HG02870 (cell line): Measurements from ENCODE around the gene SREBF2.
A peak's percentile ranks its signal among the peaks of the same experiment; 100 is the strongest.

Source experiments
- ATAC-seq: cut with Tn5 transposase; IDR thresholded peaks from one replicate; pipeline ENCODE4 v1.9.1; 2021; ENCODE audit warnings: mild to moderate bottlenecking, moderate library complexity; ENCODE audit not compliant: unreplicated experiment

SREBF2 gene

DNA sequence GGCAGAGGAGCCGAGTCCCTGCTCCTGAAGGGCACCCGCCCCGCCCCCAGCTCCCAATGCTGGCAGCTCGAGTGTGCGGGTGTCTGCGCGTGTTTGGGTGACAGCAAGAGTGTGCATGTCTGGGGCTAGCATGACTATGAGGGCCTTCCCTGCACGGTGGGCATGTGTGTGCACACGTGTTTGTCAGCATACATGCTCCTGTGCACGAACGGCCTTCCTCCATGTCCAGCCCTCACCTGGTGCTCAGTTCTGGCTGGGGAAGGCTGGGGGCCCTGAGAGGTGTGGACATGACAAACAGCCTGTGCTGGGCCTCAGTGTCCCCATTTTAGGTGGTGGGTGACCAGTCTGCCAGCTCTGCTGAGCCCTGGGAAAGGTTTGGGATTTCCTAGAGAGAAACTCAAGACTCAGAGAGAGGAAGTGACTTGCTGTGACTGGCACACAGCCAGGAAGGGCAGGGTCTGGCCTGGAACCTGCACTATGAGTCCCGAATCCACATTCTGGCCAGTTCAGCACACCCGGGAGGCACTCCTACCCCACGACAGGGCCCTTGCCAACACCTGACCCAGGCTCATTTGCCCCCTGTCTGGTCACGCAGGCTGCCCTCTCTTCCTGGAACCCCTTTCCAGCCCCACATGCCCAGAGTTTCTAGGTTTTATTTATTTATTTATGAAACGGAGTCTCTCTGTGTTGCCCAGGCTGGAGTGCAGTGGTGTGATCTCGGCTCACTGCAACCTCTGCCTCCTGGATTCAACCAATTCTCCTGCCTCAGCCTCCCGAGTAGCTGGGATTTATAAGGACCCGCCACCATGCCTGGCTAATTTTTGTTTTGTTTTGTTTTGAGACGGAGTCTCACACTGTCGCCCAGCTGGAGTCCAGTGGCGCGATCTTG lies 85.2 kb downstream of the SREBF2 start:
- no peak for ATAC-seq

DNA sequence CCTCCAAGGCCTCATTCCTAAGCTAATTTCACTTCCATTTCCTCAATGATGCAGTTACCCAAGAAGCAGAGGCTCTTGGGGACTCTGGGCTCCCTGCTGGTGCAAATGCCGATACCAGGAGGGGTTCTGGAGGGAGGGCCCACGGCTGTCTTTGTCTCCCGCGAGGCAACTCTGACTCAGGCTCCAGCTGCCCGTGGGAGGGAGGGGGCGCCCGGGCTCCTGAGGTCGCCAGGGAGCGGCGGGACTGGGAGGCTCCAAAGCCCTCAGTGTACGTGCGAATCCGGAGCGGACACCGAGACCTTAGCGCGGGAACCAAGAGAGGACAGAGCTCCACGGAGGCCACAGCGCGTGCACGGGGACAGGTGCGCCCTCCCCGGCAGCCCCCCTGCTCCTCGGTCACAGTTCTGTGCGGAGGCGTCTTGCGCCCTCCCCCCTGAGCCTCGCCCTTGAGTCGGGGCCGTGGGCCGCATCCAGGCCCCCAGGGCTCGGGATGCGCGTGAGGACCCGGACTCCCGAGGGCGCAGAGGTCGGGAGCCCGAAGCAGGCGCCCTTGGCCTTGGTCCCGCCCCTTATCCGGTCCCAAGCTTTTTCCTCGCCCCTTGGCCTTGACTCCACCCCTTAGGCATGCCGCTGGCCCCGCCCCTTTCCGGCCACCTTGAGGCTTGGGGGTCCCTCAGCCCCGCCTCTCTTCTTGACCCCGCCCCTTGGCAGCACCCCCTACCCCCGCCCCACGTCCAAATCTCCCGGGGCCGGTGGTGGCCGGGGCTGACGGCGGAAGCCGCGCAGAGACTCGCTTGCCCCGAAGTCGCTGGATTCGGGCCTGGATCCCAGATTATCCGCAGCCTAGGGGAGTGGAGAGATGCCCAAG lies 86.7 kb downstream of the SREBF2 start:
- peak; percentile 52 for ATAC-seq

DNA sequence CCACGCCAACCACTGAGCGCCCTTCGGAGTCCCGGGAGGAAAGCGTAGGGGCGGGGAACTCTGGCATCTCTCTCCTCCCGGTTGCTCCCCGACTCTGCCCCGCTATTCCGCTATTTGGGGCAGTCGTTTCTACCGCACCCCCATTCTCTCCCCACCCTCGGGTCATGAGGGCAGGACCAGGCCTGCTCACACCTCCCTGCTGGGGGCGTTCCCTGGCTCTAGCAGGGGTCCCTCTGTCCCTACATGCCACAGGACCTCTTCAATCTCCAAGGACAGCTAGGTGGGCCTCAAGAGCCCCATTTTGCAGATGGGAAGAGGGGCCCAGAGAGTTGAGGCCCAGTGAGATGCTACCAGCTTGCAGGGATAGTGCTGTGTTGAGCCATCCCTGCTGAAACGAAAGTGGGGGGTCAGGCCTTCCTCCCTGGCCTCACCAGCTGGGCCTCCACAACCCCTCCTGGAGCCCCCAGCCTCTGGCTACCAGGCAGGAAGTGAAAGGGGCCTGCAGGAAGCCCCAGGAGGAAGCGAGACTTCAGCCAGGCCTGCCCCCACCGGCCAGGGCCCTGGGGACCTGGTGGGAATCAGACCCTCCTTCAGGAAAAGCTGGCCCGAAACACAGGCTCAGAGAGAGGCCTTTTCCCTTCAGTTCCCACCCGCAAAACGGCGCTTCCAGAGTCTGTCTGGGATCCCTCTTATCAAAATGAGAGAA lies 87.5 kb downstream of the SREBF2 start:
- no peak for ATAC-seq

DNA sequence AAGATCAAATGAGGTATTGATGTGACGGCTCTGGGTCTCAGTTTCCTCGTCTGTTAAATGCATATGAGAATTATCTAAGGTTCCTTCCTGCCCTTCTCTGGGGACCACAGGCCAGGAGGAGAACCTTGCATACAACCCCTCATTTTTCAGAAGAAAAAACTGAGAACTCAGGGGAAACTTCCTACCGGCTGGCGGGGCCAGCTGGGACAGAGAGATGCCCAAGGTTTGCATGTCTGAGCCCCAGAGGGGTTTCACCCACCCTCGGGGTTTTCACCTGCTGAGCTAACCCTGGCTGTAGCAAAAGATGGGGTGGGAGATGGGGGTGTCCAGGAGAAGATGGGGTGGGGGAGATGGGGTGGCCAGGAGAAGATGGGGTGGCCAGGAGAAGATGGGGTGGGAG lies 89.4 kb downstream of the SREBF2 start:
- ATAC-seq: no peak

DNA sequence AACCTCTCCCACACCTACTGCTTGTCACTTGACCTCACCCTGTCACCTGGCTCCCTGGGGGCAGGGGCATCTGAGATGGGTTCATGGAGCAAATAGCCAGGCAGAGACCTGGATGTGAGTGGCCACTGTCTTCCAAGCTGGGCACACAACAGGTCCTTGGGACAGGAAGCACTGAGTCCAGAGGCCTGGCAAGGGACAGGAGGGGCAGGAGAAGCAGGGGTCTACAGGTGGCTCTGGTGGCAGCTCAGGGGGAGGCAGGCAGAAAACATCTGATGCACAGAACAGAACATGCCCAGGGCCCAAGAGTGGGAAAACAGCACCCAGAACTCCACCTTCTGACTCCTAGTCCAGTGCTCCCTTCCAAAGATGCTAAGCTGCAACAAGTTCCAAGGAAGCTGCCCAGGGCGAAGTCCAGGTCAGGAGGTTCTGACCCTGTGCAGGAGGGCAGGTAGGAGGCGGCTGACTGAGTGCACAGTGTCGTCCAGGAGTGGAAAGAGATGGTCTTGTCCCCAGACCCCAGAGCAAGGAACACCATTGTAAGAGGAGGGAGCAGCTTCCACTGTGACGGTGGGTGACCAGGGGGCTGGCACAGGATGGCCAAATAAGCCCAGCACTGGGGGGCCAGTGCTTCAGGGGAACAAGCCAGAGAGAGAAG lies 90.2 kb downstream of the SREBF2 start:
- ATAC-seq: no peak

DNA sequence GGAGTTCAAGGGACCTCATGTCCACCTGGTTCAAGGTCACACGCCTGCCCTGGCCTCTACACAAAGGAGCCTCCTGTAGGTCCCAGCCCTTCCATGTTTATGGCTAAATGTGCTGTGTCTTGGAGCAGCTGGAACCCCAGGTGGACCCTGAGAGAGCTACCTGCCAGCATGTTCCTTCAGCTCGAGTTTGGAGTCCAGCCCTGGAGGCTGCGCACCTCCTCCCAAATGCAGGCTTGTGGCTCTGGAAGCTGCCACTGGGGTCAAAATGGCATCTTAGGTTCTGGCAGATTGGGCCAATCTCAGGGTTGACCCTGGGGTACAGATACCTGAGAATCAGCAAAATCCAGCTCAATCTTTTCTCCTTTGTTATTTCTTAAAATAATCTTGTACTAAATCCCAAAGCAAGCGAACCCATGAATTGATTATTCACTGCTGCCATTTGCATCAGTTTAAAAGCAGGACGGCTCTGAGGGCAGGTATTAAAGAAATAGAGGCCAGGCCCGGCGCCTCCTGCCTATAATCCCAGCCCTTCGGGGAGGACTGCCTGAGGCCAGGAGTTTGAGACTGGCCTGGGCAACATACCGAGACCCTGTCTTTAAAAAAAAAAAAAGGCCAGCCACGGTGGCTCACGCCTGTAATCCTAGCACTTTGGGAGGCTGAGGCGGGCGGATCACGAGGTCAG lies 90.8 kb downstream of the SREBF2 start:
- no peak for ATAC-seq

DNA sequence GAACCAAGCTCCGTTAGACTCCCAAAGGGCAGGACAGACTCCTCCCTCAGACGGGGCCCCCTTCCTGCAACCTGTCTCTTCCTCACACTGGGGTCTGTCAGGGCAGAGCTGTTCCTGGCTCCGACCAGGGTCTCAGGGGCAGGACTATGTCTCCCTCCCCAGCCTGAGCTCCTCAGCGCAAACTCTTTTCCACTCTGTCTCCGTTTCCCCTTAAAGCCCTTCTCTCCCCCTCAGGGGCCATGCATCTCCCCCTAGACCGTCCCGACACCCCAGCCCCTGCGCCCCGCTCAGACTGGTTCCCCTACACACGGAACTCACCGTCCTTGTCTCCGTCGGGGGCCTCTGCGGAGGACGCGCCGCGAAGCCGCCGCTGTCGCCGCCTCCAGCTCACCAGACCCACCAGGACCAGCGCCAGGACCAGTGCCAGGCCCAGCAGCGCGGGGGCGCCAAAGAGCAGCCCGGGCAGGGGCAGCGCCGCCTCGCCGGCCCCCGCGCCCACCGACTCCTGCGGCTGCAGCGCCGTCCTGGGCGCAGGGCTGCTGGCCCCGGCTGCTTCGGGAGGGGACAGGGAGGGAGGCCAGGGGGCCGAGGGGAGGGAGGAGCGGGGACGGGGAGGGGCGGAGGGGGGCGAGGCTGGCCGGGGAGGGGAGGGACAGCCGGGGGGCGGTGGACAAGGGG lies 93.0 kb downstream of the SREBF2 start:
- no peak for ATAC-seq

DNA sequence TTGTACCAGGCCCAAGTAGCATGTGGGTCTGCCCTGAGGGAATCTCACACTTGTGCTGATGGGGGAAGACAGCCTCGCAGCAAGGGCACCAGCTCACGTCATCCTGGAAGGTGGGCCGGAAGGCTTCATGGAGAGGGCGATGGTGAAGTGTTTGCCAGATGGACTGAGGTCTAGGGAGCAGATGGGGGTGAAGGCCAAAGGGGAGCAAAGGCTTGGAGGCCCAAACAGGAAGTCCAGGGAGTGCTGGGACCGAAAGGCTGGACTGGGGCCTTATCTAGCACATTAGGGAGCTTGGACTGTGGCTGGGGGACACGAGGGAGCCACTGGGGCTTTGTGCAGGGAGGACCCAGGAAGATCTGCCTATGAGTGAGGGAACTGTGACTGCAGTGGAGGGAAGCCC lies 94.9 kb downstream of the SREBF2 start:
- ATAC-seq: no peak

DNA sequence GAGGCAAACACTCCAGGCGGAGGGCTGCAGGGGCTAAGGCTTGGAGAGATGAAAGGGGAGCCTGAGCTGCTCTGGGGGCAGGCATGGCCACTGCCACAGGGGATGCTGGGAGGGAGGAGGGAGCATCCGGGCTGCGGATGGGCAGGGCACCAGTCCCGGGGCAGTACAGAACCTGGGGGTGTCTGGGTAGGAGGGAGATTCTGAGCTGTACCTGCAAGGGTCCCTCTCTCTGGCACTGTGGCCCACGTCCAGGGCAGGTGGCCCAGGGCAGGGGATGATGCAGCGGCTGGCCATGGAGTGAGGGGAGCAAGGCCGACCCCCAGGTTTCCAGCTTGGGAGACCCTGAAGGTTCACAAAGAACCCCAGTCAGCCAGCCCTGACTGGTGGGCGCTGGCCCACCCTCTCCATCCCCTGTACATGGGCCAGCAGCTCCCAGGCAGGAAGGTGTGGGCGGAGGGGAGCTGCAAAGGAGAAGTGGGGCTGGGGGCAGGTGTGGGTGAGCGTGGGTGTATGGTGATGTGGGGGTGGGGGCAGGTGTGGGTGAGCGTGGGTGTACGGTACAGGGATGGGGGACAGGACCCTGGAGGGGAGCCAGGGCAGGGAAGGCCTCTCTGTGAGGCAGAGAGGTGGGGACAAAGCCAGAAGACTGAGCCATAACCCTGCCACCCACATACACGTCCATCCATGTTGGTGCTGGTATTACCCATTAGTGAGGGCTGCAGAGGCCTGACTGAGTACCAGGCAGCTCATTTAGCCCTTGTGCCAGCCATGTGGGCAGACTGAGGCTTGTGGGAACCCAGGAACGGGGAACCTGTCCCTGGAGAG lies 95.9 kb downstream of the SREBF2 start:
- no peak for ATAC-seq

DNA sequence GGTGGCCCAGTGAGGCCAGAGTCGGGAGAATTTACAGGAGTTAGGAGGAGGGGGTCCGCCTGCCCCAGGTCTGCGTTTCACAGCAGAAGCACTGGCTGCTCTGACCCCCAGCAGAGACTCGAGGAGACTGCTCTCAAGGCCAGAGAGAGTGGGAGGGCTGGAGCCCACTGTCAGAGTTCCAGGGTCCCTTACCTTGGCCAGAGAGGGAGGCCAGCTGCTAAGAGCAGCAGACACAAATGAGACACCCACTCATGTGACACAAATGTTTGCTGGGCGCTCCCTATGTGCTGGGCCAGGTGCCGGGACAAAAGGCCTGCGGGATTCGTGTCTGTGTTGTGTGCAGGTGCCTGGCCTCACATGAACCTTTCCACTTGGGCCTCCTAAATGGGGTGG lies 96.5 kb downstream of the SREBF2 start:
- no peak for ATAC-seq

DNA sequence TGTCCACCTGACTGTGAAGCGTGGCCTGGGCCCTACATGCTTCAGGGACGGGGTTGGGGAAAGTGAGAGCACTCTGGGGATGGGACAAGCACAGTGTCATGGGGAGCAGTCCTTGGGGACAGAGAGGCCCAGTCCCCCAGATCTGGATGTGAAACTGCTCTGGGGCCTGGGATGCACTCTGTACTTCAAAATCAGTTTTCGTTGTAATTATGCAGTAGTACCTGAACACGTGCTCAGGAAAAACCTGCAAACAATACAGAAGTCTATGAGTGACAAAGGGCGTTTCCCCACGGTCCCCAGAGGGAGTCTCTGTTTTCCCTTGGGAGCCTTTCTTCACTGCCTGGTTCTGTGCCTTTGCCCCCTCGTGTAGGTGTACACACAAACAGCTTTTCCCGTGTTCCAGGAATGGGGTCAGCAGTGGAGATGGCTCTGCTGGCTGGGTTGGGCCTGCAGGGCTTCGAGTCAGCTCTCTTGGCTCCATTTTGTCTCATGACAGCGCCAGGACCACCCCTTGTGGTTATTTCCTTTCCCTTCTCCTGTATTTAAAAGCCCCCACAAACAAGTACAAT lies 98.9 kb downstream of the SREBF2 start:
- ATAC-seq: no peak

DNA sequence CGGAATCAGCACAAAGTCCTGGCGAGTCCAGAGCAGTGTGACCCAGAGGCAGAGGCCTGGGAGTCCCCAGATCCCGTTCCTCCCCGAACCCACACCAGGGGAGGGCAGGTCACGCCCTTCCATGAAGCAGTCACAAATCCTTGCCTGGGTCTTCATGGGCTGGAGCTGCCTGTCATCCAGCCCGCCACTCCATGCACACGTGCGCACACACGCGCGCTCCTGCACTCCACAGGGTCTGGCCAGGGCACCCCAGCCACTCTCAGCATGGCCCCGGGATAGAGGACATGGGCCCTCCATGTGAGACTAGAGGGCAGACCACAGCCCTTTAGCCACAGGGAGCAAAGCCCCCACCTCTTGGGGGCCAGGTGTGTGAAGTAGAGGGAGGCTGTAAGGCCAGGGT lies 99.4 kb downstream of the SREBF2 start:
- no peak for ATAC-seq

DNA sequence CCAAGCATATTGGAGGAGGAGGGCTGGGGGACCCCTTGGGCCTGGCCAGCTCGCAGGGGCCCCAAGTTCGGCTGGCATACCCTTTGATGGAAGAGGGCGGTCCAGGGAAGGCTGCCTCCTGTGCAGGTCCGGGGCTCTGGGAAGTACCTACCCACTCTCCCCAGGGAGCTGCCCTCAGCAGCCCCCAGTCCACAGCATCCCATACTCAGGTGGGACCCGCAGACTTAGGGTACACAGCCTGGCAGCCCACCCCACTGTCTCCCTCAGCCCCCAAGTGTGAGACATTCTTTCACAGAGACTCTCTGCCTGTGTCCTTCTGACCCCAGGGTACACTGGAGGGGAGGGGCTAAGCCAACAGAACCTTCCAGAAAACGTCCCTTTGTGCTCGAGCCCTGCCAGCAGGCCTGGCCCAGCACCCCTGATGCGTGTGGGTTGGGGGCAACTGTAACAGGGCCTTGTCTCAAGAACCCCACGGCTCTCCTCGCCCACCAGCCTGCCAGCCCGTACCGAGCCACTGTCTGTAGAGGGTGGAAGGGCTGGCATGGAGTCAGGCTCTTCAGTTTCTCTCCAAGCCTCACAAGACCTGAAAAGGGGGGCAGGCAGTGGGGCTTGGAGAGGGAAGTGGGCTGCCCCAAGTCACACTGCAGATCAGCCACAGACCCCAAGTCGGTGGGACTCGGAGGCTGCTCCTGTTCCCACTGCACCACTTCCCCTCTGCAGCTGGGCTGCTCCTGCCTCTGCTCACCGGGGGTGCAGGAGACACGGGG lies 100.7 kb downstream of the SREBF2 start:
- no peak for ATAC-seq

DNA sequence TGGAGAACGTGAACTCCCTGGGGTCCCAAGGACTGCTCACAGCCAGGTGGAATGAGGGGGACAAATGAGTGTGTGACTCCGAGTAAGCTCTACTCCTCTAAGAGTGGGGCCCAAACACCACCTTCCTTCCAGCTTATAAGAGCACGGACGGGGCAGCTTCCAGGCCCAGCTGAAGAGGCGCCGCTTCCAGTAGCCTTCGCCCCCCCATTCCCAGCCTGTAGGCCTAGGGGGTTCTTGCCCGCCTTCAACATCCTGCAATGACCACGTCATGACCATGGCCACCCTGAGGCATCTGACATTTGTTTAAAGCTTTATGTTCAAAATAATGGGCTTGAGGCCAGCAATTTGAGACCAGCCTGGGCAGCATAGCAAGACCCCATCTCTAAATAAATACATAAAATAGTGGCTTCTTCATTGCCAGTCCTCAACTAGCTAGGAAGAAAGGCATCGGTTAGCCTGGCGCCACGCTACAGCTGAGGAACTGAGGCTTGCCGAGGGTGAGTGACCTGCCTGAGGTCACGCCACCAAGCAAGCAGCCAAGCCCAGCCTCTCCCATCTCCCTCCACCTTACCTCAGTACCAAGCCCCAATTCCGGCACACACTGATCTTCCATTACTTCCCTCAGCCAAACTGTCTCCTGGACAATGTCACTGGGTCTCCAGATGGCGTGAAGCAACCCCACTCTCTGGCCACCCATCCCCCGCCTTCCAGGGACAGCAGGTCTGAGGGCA lies 101.5 kb downstream of the SREBF2 start:
- no peak for ATAC-seq

DNA sequence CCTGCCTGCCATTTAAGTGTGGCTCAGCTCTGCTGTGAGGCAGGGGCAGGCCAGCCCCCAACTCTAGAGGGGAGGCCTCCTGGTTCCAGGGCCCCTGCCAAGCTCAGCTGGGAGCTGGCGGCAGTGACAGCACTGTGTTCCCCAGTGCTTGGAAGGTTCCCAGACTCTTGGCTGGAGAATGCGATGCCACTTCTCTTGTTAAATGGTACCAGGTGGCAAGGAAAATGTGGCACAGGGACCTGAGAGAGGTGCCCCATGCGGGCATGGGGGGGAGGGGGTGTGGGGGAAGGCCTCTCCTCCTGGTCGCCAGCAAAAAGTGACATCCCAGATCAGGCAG lies 102.1 kb downstream of the SREBF2 start:
- no peak for ATAC-seq

DNA sequence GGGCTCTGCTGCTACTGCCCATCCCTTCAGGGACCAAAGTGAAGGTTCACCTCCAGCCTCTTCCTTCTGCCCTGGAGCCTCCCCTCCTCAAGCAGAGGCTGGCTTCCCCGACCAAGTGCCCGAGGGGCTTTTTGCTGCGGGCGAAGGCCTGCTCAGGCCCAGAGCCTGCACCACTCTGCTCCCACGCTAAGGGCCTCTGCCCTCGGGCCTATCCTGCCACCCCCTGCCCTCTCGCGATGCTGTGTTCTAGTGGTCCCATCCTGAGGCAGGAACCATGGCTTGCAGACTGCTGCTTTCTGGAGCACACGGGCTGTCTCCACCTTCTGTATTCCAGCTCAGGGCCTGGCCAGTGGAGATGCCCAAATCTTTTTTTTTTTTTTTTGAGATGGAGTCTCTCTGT lies 102.6 kb downstream of the SREBF2 start:
- no peak for ATAC-seq

DNA sequence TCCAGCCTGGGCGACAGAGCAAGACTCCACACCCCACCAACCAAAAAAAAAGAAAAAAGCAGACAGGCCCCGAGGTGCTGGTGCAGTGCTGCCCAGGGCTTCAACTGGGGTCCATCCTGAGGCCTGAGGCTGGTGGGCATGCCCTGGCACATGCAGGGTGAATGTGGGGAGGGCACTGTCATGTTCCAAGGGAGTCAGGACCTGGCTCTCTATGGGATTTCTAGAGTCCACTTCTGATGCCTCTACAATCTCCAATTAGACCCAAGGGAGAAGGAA lies 103.9 kb downstream of the SREBF2 start:
- ATAC-seq: no peak
